Kidney (tissue), 14 donors: Measurements from ENCODE around the gene CLMP. TPM values are rescaled to one million over a fixed set of nuclear protein-coding genes. Genes with fewer than 3 reads are reported as not detected.

Experiments
- DNase-seq, 5 donors: peaks; one replicate each; pipeline ENCODE4 v3.0.0-alpha.2; 2013 to 2020
- FAIRE-seq: peaks from 2 replicates; lab custom pipeline; 2012; peaks lifted over from hg19 to GRCh38; lab: Jason Lieb, UNC
- H3K27ac ChIP-seq, 2 donors: one replicate each; pipeline ENCODE4 v1.7.0; 2013; ENCODE audit warnings: low read depth in 2 of 2, low read length in 2 of 2, inconsistent platforms in 1 of 2
- H3K27me3 ChIP-seq: one replicate; pipeline ENCODE4 v1.7.1; 2013; ENCODE audit warnings: low read length, inconsistent platforms; ENCODE audit not compliant: control insufficient read depth, insufficient read depth
- H3K36me3 ChIP-seq, 3 donors: one replicate each; pipeline versions ENCODE4 v1.7.0 to v1.7.1; 2013; ENCODE audit warnings: low read length in 3 of 3, control low read depth in 1 of 3, inconsistent platforms in 1 of 3; ENCODE audit not compliant: insufficient read depth in 3 of 3, control insufficient read depth in 2 of 3
- H3K4me1 ChIP-seq, 3 donors: one replicate each; pipeline versions ENCODE4 v1.7.0 to v1.7.1; 2013; ENCODE audit warnings: low read length in 3 of 3, inconsistent platforms in 1 of 3, low read depth in 1 of 3; ENCODE audit not compliant: control insufficient read depth in 2 of 3, insufficient read depth in 2 of 3
- H3K4me3 ChIP-seq, 3 donors: one replicate each; pipeline versions ENCODE4 v1.7.0 to v1.8.1; 2013; ENCODE audit warnings: low read length in 3 of 3, control low read depth in 1 of 3, inconsistent platforms in 1 of 3
- H3K9ac ChIP-seq, 3 donors: one replicate each; pipeline versions ENCODE4 v1.7.0 to v1.7.1; 2013; ENCODE audit warnings: low read length in 3 of 3, control low read depth in 1 of 3, inconsistent platforms in 1 of 3
- H3K9me3 ChIP-seq, 3 donors: one replicate each; pipeline versions ENCODE4 v1.7.0 to v1.7.1; 2013; ENCODE audit warnings: low read length in 3 of 3, control low read depth in 1 of 3, inconsistent platforms in 1 of 3; ENCODE audit not compliant: control insufficient read depth in 2 of 3, insufficient read depth in 1 of 3
- CTCF ChIP-seq: IDR thresholded peaks from 3 replicates; pipeline ENCODE4 v1.5.1; 2012; ENCODE audit warnings: mild to moderate bottlenecking, moderate library complexity, borderline replicate concordance; ENCODE audit not compliant: insufficient read depth; ENCODE audit errors: extremely low read depth
- intact Hi-C: fragments of 100-400 bp; cut with DNase I; formaldehyde crosslinking; loops from one replicate; pipeline ENCODE4 v1.11.1; 2022
- polyA plus RNA-seq: library from polyadenylated mRNA; stranded (reverse); fragments of 350-450 nt; fragmentation: Illumina TruSeq; extraction: RNeasy Lipid Tissue Mini Kit (QIAGEN cat#74804); gene quantifications from one replicate; pipeline ENCODE4 v1.2.3, GENCODE V29; 2014; ENCODE audit warnings: low read depth, low replicate concordance; ENCODE audit not compliant: insufficient read depth
- total RNA-seq: library from RNA; stranded (reverse); fragmentation: NEBNext Ultra II Directional; extraction: Animal tissue kit (Norgen Biotek cat#: 25700); gene quantifications from one replicate; pipeline ENCODE4 v1.2.1, GENCODE V29; 2021
- donor health status: control.
- donor health status: control.
- donor health status: control.
- donor health status: control.
- donor health status: control.
- donor health status: DM: yes; HTN: yes; CAD: no.
- donor health status: Normal renal cell carcinoma (clear cell type).

CLMP gene
- total and polyA plus RNA-seq, 2 donors from 2014 or later: 1.2 to 6.8 TPM

- Histone ChIP-seq H3K27ac (no peak overlapping the region), H3K4me3 (no peak overlapping the region), H3K9me3 (no peaks in the 10 kb centered on the region), H3K27me3 (no peaks in the 10 kb centered on the region), H3K9ac (no peak overlapping the region), H3K4me1 (peaks cover 10 to 24% (median 17%) of the 10 kb centered on the region in 3 donors), H3K36me3 (peaks cover 24 to 38% (median 32%) of the 10 kb centered on the region in 3 donors)
- intact Hi-C loops: no loop called here
- peak; percentile 56 for TF ChIP-seq CTCF
- peak in 3 of 5 donors; percentile 23 to 87 (median 85) for DNase-seq
- peak; percentile 25 for FAIRE-seq
Observed at GRCh38 chr11:123054301-123055065, 140.6 kb downstream of the CLMP start.

- TF ChIP-seq CTCF: no peak
- Histone ChIP-seq H3K27ac (no peak overlapping the region), H3K4me1 (peaks cover 0 to 10% (median 7%) of the 10 kb centered on the region in 3 donors), H3K9me3 (no peaks in the 10 kb centered on the region), H3K9ac (no peak overlapping the region), H3K36me3 (peaks cover 16 to 24% (median 20%) of the 10 kb centered on the region in 3 donors), H3K4me3 (no peak overlapping the region), H3K27me3 (no peaks in the 10 kb centered on the region)
- FAIRE-seq (no peak), DNase-seq (no peak)
- intact Hi-C loops: no loop called here
Observed at GRCh38 chr11:123052901-123053721, 141.9 kb downstream of the CLMP start.

- DNase-seq: no peak
- intact Hi-C loops: no loop called here
- Histone ChIP-seq H3K9me3 (no peaks in the 10 kb centered on the region), H3K9ac (no peak overlapping the region), H3K4me3 (no peak overlapping the region), H3K27me3 (no peaks in the 10 kb centered on the region), H3K4me1 (peaks cover 0 to 2% (median 0%) of the 10 kb centered on the region in 3 donors), H3K36me3 (peaks cover 3 to 10% (median 10%) of the 10 kb centered on the region in 3 donors), H3K27ac (no peak overlapping the region)
- TF ChIP-seq CTCF: no peak
- no peak for FAIRE-seq
Observed at GRCh38 chr11:123051634-123052033, 143.4 kb downstream of the CLMP start.
